CD1c-positive myeloid dendritic cell (primary cell): ENCODE data around the gene SCGN.
"Not testable (repeated sequence)": the region's sequence is repeated elsewhere in the genome, so short reads cannot be mapped to it uniquely, and the experiment has no call there.

Experiments used
- DNase-seq: peaks from one replicate; pipeline ENCODE4 v3.0.0-alpha.2; 2016; ENCODE audit errors: extremely low spot score

SCGN gene

DNA sequence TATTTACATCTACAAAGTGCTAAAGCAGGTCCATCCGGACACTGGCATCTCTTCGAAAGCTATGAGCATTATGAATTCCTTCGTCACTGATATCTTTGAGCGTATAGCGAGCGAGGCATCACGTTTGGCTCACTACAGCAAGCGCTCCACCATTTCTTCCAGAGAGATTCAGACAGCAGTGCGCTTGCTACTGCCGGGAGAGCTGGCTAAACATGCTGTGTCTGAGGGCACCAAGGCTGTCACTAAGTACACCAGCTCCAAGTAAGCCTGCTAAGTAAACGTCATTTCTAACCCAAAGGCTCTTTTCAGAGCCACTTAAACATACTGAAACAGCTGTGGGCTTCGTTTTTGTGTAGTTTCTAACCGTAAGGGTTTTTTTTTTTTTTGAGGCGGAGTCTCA, 75.0 kb downstream of the SCGN start:
- no peak for DNase-seq

DNA sequence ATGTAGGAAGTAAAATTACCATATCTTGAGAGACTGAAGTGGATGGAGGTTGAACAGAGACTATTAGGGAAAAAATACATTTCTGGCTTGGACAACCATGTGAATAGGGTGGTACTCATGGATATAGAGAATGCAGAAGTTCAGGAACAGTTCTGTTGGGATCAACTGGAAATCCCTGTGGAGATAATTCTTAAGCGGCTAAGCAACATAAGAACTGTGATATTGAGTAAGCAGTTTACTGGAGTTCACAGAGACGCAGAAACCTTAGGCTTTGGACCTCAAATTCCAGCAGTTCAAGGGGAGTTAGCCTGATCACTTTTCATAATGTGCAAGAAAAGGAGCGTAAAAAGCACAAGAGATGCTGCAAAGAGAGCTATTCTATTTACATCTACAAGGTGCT, 78.9 kb downstream of the SCGN start:
- DNase-seq, result no peak

DNA sequence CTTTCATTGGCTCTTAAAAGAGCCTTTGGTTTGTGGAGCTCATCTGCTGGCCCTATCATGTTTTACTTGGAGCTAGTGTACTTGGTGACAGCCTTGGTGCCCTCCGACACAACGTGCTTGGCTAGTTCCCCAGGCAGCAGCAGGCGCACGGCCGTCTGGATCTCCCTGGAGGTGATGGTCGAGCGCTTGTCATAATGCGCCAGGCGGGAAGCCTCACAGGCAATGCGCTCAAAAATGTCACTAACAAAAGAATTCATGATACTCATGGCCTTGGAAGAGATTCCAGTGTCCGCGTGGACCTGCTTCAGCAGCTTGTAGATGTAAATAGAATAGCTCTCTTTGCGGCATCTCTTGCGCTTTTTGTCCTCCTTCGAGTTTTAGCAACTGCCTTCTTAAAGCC, 79.7 kb downstream of the SCGN start:
- no peak for DNase-seq

DNA sequence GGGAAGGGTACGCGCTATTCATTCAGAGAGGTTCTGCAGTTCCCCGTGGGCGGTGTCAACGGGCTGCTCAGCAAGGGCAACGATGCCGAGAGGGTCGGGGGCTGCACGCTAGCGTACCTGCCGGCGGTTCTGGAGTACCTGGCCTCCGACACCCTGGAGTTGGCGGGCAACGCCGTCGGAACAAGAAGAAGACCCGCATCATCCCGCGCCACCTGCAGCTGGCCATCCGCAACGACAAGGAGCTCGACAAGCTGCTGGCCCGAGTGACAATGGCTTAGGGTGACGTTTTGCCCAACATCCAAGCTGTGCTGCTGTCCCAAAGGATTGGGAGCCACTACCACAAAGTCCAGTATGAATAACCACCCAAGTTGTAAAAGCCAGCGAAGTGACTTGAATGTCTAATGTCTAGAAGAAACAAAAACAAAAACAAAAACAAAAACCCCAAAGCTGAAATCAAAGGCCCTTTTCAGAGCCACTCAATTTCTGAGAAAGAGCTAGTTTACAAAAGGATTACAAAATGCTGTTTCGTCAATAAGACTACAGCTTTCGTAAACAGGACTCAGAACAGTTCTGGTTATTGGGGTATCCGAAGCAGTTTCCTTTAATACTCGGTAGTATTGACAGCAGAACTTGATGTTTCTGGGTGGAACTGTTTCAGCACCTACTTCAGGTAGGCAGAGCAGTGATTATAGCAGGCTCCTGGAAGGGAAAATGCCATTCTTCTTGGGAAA, 80.6 kb downstream of the SCGN start:
- DNase-seq, result no peak

DNA sequence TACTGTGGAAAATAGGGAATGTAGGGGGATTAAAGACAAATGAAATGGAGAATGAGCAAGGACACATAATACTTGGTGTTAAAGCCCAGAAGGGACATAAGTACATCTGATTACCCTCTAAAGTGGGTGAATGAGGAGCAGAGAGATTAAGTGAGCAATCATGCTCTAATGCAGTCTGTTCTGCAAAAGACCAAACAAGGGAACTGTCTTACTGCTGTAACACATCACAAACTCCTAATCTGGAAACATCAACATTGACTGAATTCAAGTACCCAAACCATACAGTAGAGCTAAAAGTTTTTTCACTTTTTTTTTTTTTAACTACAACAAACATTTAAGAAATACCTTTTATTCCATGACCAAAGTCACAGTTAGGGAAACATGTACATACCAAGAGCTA, 83.2 kb downstream of the SCGN start:
- no peak for DNase-seq

DNA sequence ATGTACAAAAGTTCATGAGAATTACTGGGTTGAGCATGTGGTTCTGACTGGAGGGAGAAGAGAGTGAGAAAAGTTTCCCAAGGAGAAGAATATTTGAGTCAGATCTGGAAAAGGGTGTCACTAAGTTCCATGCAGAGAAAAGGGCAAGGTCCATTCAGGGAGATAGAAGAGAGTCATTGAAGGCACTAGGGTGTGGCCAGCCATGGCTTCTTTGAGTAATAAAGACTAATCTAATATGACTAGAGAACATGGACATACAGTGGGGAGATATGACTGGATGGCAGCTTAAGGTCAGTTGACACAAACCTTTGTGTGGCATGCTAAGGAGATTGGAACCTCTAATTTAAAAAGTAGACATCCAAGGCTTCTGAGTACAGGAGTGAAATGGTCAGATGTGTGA, 91.9 kb downstream of the SCGN start:
- no peak for DNase-seq

DNA sequence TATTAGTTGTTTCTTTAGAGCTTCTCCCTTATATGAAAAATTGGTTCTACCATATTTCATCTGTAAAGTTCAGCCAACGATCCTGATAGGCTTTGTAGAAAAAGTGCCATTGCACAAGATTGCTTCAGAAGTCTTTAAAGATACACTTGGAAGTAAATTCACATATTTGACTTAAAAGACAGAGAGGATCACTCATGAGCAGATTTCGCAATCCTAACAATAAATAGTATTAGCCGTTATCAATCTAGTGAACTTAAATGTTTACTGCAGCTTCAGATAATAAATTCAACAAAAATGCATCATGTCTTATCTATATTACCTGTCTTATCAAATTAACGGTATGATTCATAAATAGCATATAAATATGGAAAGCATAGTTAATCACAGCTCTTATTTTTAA, 93.8 kb downstream of the SCGN start:
- DNase-seq, result no peak

DNA sequence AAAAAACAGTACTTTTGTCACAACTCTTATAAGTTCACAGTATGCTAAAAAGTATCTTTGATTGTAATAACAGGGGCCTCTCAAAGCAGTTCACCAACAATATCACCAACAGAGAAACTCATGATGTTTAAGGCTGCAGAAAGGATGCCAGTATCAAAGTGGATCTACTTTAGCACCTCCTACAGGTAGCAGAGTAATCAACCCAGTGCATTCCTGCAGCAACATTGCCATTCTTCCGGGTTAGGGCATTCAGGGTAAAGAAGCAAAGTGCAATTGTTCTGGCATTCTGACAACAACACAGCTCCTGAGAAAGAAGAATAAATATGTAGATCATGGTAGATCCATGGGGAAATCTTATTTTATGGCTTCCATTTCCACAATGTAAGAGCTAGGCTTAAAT, 95.0 kb downstream of the SCGN start:
- no peak for DNase-seq

DNA sequence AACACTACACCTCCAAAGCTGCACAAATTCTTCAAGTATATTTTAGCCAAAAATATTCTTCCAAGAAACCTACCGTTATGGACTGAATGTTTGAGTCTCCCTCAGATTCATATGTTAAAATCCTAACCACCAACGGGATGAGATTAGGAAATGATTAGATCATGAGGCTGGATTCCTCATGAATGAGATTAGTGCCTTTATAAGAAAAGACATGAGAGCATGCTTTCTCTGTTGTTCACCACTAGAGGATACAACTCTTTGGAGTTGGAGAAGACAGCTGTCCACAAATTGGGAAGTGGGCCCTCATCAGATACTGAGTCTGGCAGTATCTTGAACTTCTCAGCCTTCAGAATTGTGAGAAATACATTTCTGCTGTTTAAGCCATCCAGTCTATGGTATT, 95.5 kb downstream of the SCGN start:
- no peak for DNase-seq

DNA sequence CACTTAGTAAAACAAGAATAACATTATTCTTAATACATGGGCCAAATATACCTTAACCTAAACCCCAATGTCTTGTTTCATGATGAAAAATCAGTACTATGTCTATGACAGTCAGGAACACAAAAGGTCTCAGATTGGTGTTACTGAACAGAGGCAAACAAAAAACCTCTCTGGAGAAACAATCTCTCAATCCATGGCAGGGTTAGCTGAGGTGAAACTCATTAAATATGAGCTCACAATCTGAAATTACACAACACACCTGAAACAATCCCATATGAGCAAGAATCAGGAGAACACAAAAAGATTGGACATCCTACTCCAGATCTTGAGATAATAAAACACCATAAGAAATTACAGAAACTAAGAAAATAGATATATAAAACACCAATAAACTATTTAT, 96.0 kb downstream of the SCGN start:
- DNase-seq, result no peak

DNA sequence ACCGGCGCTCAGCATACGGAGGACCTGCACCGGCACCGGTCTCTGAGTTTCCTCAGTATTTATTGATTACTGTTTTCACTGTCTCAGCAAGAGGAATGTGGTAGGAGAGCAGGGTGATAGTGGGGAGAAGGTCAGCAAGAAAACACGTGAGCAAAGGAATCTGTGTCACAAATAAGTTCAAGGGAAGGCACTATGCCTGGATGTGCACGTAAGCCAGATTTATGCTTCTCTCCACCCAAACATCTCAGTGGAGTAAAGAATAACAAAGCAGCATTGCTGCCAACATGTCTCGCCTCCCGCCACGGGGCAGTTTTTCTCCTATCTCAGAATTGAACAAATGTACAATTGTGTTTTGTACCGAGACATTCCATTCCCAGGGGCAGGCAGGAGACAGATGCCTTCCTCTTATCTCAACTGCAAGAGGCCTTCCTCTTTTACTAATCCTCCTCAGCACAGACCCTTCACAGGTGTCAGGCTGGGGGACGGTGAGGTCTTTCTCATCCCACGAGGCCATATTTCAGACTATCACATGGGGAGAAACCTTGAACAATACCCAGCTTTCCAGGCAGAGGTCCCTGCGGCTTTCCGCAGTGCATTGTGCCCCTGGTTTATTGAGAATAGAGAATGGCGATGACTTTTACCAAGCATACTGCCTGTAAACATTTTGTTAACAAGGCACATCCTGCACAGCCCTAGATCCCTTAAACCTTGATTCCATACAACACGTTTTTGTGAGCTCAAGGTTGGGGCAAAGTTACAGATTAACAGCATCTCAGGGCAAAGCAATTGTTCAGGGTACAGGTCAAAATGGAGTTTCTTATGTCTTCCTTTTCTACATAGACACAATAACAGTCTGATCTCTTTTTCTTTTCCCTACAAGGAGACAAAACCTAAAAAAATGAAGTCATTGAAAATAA, 96.8 kb downstream of the SCGN start:
- not testable (repeated sequence) for DNase-seq

DNA sequence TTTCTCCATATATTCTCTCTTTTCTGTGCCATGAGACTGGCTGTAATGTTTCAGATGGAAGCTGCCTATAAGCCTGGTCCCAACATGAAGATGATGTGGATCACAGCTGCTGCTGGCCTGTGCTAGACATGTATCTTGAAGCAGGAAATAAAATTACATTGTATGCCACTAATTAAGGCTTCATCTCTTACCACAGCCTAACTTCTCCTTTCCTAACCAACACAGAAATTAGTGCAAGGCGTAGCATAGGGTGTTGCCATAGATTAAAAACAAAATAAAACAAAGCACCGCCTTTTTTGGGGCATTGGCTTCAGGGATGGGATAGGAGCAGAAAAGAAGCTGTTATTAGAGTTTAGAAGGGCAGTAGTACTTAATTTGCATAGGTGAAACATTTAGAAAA, 97.8 kb downstream of the SCGN start:
- DNase-seq, result peak; percentile 3

DNA sequence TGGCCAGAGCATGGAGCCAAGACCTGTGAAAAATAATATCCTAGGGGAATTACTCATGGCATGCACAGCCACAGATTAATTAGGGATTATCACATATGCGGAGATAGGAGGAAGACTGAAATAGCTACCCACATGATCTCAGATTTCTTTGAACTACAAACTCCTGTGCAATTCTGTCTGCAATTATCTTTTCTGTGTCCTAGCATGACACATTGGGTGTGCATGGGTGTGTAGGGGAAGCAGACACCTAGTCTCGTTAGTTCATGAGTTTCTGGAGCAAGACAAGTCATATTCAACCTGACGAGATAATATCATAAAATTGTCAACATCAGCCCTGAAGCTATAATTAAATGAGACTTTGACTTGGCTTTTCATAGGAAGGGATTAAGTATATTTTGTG, 98.9 kb downstream of the SCGN start:
- no peak for DNase-seq
